Embryonic facial prominence (tissue), 1 donor: ENCODE data around the gene MAS1L.
"Not testable (repeated sequence)": the region's sequence is repeated elsewhere in the genome, so short reads cannot be mapped to it uniquely, and the experiment has no call there.

Experiments used
- DNase-seq: peaks from one replicate; pipeline ENCODE4 v3.0.0-alpha.2; 2016; ENCODE audit errors: extremely low spot score

Gene MAS1L

GRCh38 chr6:29479560-29479959 lies 8.2 kb downstream of the MAS1L start:
- no peak for DNase-seq

DNA sequence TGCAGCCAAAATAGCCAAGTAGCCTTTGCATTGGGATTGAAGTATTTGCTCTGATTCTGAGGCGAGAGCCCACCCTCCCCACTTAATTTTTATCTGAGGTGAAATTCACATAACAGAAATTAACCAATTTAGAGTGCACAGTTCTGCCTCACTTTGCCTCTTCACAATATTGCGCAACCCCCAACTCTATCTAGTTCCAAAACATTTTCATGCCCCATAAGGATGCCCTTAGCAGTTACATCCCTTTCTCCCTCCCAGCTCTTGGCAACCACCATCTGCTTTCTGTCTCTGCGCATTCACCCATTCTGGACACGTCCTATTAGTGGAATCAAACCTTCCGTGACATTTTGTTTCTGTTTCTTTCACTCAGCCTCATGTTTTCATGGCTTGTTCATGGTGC lies 9.0 kb downstream of the MAS1L start:
- DNase-seq, result no peak

GRCh38 chr6:29477923-29478450 lies 9.8 kb downstream of the MAS1L start:
- DNase-seq, result no peak

DNA sequence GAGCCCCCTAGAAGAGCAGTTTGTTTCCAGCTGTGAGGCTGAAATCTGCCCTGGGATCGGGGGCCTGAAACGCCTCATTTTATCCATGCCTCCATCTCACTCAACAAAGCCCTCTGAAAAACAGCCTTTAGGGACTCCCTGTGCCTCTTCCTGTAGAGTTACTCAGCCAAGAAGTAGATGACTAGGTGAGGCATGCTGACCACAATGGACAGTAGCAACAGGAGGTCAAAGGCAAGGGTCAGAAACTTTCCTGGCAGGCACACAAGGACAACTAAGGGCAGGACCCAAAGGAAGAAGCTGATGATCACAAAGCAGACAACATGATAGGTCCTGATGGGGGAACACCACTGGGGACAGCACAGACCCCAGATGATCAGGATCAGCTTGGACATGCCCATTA lies 12.8 kb downstream of the MAS1L start:
- no peak for DNase-seq

DNA sequence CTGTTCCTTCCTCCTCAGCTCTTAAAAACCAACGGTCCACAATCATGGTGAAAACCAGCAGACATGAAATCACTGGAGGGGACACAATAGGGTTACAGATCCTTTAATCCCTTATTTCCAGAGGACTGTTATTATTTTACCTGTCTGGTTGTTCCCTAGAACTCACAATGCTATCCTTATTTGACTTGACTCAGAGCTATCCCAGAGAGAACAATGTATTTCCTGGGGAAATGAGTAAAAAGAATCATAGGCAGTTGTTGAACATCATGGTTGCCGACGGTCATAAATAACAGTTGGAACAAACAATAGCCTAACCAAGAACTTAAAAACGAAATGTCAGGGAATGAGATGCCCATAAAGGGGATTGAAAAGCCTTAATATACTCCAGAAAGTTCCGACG lies 21.5 kb downstream of the MAS1L start:
- no peak for DNase-seq

GRCh38 chr6:29465801-29466200 lies 22.0 kb downstream of the MAS1L start:
- no peak for DNase-seq

DNA sequence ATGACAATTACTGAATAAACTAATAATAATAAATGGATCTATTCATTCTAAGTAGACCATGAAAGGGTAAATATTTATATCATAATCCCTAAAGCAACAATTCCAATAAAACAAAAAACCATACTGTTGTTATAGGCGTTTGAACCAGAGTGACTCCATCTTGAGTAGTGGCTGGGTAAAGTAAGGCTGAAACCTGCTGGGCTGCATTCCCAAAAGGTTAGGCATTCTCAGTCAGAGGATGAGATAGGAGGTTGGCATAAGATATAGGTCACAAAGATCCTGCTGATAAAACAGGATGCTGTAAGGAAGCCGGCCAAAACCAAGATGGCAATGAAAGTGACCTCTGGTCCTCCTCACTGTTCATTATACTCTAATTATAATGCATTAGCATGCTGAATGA lies 22.5 kb downstream of the MAS1L start:
- no peak for DNase-seq

GRCh38 chr6:29462022-29462421 lies 25.7 kb downstream of the MAS1L start:
- DNase-seq, result no peak

DNA sequence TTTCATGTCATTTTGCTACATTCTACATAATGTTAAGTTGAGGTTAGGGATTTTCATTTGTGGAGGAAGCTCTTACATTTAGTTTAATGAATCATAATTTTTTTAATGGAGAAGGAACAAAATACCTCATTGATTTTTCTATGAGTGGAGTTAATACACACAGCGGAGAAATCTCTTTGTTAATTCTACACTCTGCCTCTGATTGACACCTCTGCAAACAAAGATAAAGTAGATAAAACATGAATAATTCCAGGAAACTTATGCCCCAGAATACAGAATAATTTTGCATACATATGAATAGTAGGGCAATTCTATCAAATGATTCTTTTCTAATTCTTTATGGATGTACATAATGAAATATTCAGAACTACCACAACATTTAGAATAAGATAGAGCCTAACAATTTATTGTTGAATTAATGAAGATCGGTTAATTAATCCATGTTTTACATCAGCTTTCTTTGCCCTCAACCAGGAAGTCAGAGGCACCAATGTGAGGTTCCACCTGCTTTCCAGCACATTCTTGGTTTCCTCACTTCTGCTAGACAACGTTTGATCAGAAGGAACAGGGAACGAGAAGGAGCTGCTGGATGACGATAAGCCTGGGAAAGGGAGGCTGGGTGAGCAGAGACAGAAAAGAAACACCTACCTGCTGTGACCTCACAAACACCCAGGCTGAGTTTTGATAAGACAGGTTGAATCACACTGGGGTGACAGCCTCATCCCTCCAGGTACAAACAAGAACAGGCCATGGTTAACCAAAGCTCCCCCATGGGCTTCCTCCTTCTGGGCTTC lies 26.5 kb downstream of the MAS1L start:
- DNase-seq, result no peak

DNA sequence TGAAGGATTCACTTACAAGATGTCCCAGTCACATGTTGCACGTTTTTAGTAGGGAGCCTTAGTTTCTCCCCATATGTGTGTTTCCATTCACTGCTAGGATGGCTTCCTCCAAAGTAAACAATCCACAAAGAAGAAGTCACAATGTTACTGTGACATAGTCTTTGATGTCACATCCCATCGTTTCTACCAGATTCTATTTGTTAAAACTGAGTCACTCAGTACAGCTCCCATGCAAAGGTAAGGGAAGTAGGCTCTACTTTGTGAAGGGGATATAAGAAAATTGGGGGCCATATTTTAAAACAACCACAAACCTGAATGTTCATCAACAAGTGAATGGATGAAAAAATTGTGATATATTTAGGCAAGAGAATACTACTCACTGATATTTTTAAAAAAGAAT lies 30.8 kb downstream of the MAS1L start, which contains the start of the genes OR11A1 and OR2H1:
Gene OR11A1, minus strand, starts transcription at position 101 of the 400 bp plus-strand sequence. CDS start 29,430 bp downstream, outside the sequence.
Gene OR2H1, plus strand, starts transcription at position 185 of the 400 bp plus-strand sequence. CDS start 4,615 bp downstream, outside the sequence.
- no peak for DNase-seq

DNA sequence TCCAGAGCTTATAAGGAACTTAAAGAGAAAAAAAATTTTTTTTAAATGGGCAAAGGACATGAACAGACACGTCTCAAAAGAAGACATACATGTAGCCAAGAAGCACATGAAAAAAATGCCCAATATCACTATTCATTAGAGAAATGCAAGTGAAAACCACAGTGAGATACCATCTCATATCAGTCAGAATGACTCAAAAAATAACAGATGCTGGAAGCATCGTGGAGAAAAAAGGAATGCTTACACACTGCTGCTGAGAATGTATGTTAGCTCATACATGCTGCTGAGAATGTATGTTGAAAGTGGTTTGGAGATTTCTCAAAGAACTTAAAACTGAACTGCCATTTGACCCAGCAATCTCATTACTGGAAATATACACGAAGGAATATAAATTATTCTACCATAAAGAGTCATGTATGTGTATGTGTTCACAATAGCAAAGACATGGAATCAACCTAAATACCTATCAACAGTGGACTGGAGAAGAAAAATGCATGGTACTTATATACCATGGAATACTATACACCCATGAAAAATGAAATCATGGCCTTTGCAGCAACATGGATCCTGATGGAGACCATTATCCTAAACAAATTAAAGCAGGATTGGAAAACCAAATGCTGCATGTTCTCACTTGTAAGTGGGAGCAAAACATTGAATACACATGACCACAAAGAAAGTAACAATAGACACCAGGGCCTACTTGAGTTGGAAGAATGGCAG lies 36.1 kb downstream of the MAS1L start:
- no peak for DNase-seq

- DNase-seq, result no peak
Observed at GRCh38 chr6:29447670-29448069, 40.1 kb downstream of the MAS1L start.

DNA sequence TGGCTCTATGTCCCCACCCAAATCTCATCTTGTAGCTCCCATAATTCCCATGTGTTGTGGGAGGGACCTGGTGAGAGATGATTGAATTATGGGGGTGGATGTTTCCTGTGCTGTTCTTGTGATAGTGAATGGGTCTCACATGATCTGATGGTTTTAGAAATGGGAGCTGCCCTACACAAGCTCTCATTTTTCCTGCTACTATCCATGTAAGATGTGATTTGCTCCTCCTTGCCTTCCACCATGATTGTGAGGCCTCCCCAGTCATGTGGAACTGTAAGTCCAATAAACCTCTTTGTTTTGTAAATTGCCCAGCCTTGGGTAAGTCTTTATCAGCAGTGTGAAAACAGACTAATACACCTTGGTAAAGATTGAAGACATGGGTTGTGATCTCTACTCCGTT lies 43.7 kb downstream of the MAS1L start:
- not testable (repeated sequence) for DNase-seq

- DNase-seq, result no peak
Observed at GRCh38 chr6:29442719-29443118, 45.0 kb downstream of the MAS1L start.

DNA sequence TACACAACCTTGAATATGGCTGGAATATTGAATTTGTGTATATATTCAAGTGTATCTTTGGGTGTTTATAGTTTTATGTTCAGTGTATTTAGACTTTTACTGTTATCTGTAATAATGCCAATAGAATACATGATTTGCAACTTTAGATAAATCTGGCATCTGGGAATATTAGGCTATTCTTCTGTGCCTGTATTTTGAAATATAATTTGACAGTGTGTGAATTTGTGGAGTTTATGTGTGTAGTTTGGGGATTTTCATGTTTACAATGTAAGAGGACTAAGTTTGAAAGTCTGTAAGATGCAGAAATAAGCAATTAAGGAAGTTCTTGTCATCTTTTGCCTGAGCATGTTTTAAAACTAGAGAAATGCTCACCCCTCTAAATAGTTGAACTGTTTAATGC lies 48.8 kb downstream of the MAS1L start, which contains the start of gene OR10C1:
Gene OR10C1, plus strand, starts transcription at position 301 of the 400 bp plus-strand sequence. CDS start 710 bp downstream, outside the sequence.
- DNase-seq, result no peak

DNA sequence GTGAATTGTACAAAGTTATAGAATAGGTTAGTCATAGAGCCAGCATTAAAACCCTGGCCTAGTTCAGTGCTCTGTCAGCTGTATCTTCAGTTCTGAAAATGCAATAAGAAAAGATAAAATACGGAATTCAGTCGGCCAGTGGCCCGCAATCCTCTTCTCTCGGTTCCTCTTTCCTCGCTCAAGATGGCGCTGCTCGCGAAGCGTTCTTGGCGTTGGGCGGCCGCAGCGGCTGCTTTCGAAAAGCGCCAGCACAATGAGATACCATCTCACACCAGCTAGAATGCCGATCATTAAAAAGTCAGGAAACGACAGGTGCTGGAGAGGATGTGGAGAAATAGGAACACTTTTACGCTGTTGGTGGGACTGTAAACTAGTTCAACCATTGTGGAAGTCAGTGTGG lies 51.0 kb downstream of the MAS1L start:
- not testable (repeated sequence) for DNase-seq
